GM18507 (cell line): ENCODE data around the gene KIAA0513.
"Not testable (repeated sequence)": the region's sequence is repeated elsewhere in the genome, so short reads cannot be mapped to it uniquely, and the experiment has no call there.

Experiments used
- DNase-seq: peaks from one replicate; pipeline ENCODE4 v3.0.0; 2011; ENCODE audit warnings: low read depth; ENCODE audit not compliant: insufficient read length; ENCODE audit errors: extremely low spot score
- FAIRE-seq: peaks from 2 replicates; lab custom pipeline; 2011; peaks lifted over from hg19 to GRCh38; lab: Jason Lieb, UNC

The KIAA0513 gene

DNA sequence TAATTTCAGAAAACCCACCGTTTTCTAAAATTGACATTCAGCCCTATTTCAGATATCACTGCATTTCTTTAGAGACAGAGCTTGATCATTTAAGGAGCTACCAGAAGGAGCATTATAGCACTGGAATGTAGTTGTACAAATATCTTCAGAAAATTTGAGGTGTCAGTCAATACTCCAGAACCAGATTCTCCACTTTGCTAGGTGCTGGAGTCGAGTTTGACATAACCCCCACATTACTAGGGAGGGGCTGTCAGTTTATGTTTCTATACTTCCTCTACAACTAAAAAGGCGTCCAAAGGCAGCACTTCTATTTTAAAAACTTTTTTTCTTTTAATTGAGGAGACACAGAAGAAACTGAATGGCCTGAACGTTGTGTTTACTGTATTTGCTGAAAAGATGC is 892 bp upstream of the KIAA0513 start:
- FAIRE-seq, result no peak
- DNase-seq, result no peak

GRCh38 chr16:85027958-85028684 is 526 bp downstream of the KIAA0513 start:
- FAIRE-seq, result no peak
- DNase-seq, result no peak

DNA sequence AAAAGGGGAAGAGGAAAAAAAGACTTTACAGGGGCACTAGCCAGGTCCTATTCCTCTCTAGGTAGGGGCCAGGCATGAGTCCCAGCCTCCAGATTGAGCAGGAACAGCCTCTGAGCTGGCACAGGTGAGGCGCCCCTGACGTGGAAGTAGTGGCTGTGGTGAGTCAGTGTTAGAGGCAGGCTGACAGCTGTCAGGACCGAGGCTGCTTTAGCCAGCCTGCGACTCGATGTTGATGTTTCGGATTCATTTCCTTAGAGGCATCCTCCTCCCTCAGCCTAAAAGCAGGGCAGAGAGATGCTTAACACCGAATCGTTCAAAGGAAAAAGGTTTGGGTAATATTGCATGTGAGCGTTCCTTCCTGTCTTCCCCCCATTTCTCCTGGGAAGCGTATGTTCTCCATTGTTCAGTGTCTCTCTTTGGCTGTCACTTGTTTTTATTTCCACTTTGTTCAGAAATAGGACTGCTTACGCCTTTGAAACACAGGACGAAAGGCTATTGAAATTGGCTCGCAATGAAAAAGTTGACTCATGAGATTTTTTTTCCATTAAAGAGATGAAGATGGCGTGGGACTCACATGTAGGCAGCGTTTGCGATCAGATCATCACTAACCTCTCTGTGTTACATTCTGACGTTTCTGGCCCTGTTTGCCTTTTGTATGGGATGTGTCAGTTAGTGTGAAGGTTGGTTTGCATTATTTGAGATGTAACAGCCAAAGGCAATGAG is 1.3 kb downstream of the KIAA0513 start:
- FAIRE-seq (no peak), DNase-seq (no peak)

GRCh38 chr16:85029408-85029784 is 1.8 kb downstream of the KIAA0513 start:
- FAIRE-seq (peak; percentile 71), DNase-seq (no peak)

- FAIRE-seq (no peak), DNase-seq (no peak)
These were observed 2.4 kb downstream of the KIAA0513 start for GRCh38 chr16:85029981-85030401.

GRCh38 chr16:85031451-85031850 is 3.9 kb downstream of the KIAA0513 start:
- FAIRE-seq, result no peak
- DNase-seq, result no peak

GRCh38 chr16:85032187-85032586 is 4.6 kb downstream of the KIAA0513 start:
- FAIRE-seq, result not testable (repeated sequence)

GRCh38 chr16:85033171-85033570 is 5.6 kb downstream of the KIAA0513 start:
- FAIRE-seq (no peak), DNase-seq (no peak)

More at GRCh38 chr16:85032187-85032586, 4.6 kb downstream of the KIAA0513 start:
- not testable (repeated sequence) for DNase-seq

DNA sequence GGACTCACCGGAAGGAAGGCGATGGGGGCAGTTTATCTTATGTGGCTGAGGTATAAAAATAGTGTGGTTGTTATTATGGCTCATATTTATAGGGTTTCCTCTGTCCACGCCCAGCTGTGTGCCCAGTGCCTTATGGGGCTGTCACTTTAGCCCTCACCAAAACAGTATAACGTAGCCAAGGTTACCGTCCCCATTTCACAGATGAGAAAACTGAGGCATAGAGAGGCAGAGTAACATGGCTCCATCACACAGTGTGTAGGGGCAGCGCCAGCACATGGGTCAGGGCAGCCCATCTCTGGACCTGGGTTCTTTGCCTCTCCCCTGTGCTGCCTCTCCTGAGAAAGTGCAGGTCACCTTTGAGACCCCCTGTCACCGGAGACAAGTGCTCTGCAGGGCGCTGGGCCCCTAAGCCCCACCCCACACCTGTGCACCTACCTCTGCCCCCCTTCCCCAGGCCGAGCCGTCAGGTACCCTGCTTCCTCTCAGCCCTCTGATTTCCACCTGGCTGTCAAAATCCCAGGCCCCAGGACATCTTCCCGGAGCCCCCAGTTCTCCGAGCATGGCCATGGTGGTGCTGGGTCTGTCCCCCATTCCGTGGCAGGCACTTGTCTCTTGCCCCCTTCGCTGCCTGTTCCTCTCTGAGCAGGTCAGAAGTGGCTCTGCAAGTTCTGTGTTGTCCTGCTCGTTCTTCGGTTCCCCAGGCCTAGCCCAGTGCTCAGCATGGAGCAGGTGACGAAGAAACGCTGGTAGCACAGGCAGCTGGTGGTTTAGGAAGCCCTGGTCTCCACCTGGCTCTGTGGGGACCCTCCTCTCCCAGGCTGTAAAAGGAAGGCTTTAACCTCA is 7.2 kb downstream of the KIAA0513 start:
- FAIRE-seq (no peak), DNase-seq (no peak)

DNA sequence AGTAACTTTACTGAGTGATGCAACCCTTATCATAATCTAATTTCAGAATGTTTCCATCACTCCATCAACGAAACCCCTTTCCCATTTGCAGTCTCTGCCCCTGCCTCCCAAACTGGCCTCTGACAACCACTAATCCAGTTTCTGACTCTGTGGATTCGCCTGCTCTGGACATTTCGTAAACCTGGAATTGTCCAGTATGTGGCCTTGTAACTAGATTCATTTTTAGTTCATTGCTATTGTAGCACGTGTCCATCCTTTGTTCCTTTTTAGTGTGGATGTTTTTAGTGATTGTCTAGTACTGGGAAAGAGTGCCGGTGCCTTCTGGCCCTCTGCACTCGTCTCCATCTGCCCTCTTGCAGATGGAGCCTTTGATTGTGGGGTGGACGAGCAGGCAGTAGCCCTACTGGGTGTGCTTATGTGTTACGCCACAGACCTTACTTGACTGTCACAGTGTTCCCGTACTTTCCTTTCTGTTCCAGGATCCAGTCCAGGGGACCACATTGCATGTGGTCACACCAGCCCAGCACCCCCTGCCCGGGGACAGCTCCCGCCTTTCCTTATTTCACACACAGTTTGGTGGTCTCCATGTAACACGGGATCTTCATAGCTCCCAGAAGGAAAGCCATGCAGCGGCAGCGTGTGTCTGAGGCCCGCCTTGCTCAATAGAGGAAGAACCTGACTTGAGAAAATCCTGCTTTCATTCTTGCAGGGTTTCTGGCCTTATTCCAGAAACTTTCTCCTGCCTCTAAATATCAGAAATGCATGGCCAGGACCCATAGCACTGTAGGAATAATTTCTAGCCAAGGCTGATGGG is 8.8 kb downstream of the KIAA0513 start:
- no peak for DNase-seq
- FAIRE-seq, result no peak

DNA sequence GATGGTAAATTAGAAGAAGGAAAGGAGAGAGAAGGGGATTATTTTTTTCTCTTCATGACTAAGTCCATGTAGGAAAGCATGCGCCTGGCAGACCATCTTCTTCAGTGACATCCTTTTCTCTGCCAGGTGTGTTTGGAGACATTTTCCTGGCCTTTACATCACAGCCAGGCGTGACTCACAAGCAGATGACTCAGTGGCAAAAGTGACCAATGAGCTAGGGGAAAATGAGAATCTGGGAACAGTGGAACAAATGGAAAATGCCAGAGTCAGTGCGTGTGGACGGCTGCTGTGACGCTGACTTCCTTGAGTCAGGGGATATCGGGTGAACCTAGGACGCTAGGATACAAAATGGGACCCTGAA is 9.4 kb downstream of the KIAA0513 start:
- FAIRE-seq, result no peak
- no peak for DNase-seq

DNA sequence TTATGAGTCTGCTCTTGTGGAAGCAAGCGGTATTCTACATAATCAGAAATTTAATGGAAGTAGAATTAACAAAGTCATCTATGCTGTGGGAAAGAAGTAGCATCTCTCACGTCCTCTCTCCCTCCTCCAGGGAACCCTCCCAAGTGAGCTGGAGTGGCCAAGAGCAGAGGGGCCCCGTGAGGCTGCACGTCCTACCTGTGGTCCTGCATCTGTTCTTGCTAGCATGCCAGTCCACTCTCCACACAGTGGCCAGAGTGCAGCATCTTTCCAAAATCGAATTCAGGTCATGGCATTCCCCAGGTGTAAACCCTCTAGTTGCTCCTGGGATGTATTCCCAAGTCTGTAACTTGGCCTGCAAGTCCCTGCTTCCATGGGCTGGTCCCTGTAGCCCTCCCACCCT is 10.1 kb downstream of the KIAA0513 start:
- FAIRE-seq (no peak), DNase-seq (no peak)

DNA sequence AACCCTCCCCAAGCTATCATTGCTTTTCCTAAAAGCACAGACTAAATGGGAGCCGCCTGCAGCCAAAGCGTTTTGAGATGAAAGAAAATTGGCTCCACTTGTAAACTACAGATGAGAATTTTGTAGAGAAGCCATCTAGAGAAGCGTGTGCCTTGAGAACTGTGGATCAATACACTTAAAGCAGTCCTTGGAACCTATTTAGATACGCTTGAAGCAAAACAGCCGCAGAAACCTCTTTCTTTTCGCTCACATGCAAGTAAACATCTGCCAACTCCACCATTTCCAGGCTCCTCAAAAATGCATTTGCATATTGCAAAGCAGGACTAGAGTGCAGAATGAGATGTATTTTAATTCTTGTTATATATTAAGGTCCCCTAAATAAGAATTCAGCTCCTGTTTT is 13.1 kb downstream of the KIAA0513 start:
- FAIRE-seq (no peak), DNase-seq (no peak)

DNA sequence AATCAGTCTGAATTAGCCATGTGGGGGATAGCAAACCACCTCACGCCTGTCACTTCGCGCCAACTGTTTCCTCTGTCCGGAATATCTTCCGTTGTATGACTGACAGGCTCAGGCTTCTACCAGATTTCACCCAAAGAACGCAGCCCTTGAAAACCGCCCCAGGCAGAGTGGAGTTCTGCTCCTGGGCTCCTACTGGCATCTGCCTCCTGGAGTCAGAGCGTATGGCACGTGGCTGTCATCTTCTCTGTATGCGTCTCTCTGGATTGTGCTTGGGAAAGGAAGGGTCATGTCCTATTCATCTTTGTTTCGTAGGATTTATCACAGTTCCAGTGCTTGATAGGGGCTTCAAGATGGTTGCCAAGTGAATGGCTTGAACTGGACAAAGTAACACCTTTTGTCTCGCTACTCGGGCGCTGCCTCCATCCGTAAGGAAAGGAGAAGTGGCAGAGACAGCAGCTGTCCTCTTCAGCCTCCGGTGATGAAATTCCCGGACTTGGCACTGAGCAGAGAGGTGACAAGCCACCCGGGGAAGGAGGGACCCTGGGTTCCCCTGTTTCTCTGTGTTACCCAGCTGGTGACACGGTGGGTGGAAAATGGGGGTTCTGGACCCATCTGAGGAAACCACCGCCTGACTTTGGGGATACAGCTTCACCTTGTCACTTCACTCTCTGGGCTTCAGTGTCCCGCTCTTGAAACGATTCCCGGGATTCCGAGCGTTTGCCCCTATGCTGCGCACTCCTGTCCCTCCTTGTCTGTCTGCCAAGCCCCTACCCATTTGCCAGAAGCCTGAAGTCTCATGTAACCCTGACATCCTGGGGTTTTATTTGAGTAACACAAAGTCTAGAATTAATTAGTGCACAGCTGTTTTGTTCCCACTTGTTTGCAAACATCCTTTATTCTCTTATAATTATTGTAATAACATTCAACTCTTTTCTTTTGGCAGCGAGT is 13.9 kb downstream of the KIAA0513 start:
- FAIRE-seq (no peak), DNase-seq (no peak)

DNA sequence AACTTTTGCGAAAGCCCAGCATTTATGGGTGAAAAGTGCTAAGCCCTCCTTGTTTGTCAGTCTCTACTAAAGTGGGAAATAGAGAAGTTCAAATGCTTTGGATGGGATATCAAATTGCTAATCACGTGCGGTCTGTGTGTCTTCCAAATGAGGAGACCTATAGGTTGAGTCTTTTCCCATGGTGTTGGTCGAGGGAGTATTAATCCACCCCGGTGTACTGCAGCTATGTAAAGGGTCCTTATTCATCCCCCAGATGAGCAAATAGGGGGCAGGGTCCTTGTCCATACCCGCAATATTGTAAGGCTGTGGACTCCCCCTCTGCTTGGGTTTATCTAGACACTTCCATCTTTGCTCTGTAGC is 14.6 kb downstream of the KIAA0513 start:
- DNase-seq, result no peak
- no peak for FAIRE-seq

DNA sequence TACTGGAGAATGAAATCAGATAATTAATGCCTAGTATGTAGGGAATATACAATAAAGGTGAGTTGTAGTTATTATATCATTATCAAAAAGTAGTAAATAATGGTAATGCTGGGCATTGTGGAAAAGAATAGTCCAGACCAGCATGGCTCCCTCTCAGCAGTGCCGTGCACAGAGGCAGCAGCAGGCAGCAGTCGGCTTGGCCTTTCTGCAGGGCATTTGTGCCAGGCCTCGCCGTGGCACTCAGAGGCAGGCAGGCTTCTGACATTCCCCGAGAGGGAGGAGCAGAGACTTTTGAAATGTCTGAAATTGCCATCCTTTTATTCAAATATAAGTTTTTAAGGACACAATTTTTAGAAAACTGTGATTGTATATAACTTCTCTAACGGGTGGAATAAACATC is 15.0 kb downstream of the KIAA0513 start:
- no peak for FAIRE-seq
- DNase-seq, result no peak

DNA sequence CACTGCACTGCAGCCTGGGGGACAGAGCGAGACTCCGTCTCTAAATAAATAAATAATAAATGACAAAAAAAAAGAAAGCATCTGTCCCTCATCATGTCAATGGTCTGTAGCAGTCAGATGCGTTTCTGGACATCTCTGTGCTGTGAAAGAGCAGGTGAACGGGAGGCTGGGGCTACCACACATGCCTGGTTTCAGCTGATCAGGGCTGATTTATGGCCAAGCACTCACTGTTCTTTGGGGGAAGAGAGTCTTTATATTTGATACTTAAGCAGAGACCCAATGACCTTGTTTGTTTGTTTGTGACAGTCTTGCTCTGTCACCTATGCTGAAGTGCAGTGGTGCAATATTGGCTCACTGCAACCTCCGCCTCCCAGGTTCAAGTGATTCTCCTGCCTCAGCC is 17.5 kb downstream of the KIAA0513 start:
- DNase-seq (no peak), FAIRE-seq (no peak)

- no peak for DNase-seq
- FAIRE-seq, result no peak
These were observed 18.3 kb downstream of the KIAA0513 start for GRCh38 chr16:85045641-85046471.
